Glutamatergic neuron (in vitro differentiated cells): Measurements from ENCODE around the gene ASB4. TPM values are rescaled to one million over a fixed set of nuclear protein-coding genes. Genes with fewer than 3 reads are reported as not detected.

Experiments used
- DNase-seq: peaks from one replicate; pipeline ENCODE4 v3.0.0; 2022
- H3K27ac Mint-ChIP-seq: one replicate; pipeline ENCODE4 v1.8.0; 2020; ENCODE audit warnings: mild to moderate bottlenecking, mixed read lengths, inconsistent platforms; ENCODE audit not compliant: unreplicated experiment
- H3K27me3 Mint-ChIP-seq: one replicate; pipeline ENCODE4 v1.8.0; 2020; ENCODE audit warnings: mild to moderate bottlenecking, moderate library complexity, mixed read lengths, inconsistent platforms; ENCODE audit not compliant: unreplicated experiment
- H3K36me3 Mint-ChIP-seq: one replicate; pipeline ENCODE4 v1.8.0; 2020; ENCODE audit warnings: mild to moderate bottlenecking, mixed read lengths, inconsistent platforms; ENCODE audit not compliant: unreplicated experiment
- H3K4me1 Mint-ChIP-seq: one replicate; pipeline ENCODE4 v1.8.0; 2020; ENCODE audit warnings: mild to moderate bottlenecking, low read depth, mixed read lengths, inconsistent platforms; ENCODE audit not compliant: unreplicated experiment
- H3K4me3 Mint-ChIP-seq: one replicate; pipeline ENCODE4 v1.8.0; 2020; ENCODE audit warnings: mild to moderate bottlenecking, mixed read lengths, inconsistent platforms; ENCODE audit not compliant: unreplicated experiment
- H3K9me3 Mint-ChIP-seq: one replicate; pipeline ENCODE4 v1.8.0; 2020; ENCODE audit warnings: mild to moderate bottlenecking, moderate library complexity, mixed read lengths, inconsistent platforms; ENCODE audit not compliant: unreplicated experiment
- CTCF ChIP-seq: fragments of 200-600 bp; sonication (generic); IDR thresholded peaks from one replicate; pipeline ENCODE4 v1.5.0; 2021; ENCODE audit not compliant: partially characterized antibody, unreplicated experiment
- total RNA-seq: library from RNA; stranded (reverse); fragmentation: NEBNext Ultra II Directional; extraction: Animal tissue kit (Norgen Biotek cat#: 25700); gene quantifications from one replicate; pipeline ENCODE4 v1.2.1, GENCODE V29; 2021; ENCODE audit not compliant: unreplicated experiment

The ASB4 gene
- total RNA-seq, 1 donor from 2014 or later, result not detected

- peak; percentile 63 for DNase-seq
Observed at GRCh38 chr7:95476904-95477594, 8.7 kb upstream of the ASB4 start.

GRCh38 chr7:95478272-95479037 is 7.3 kb upstream of the ASB4 start:
- TF ChIP-seq CTCF, result no peak
- Mint-ChIP-seq H3K4me1 (peaks cover 52% of the 10 kb centered on the region), H3K4me3 (no peak overlapping the region), H3K9me3 (peaks cover 2% of the 10 kb centered on the region), H3K27ac (peak overlapping the region; percentile 71), H3K36me3 (no peaks in the 10 kb centered on the region), H3K27me3 (no peaks in the 10 kb centered on the region)
- DNase-seq, result no peak

More at GRCh38 chr7:95476904-95477594, 8.7 kb upstream of the ASB4 start:
- Mint-ChIP-seq H3K27ac (peak overlapping the region; percentile 82), H3K4me3 (no peak overlapping the region), H3K36me3 (no peaks in the 10 kb centered on the region), H3K27me3 (no peaks in the 10 kb centered on the region), H3K9me3 (peaks cover 2% of the 10 kb centered on the region), H3K4me1 (peaks cover 59% of the 10 kb centered on the region)
- peak; percentile 75 for TF ChIP-seq CTCF

DNA sequence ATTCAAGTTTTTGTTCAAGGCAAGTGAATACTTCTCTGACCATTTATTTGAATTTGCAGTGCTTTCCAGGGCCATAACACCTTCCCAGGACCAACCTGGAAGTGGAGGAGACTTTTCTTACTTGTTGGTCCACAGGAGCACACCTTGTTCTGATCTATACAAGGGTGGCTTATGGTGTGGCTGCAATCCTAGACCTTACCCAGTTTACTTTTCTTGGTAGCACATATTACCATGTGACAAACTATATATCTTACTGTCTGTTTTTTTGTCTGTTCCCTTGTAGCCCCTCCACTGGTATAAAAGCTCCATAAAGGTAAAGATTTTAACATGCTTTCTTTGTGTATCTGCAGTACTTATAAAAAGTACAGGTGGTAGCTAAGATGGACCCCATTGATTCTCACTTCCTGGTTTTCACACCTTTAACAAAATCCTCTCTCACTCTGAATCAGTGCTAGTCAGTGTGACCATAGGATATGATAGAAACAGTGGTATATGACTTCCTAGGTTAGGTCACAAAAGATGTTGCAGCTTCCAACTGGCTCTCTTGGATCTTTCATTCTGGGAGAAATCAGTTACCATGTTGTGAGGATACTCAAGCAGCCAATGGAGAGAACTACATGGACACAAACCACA is 5.6 kb upstream of the ASB4 start:
- no peaks in the 10 kb centered on the region for H3K27me3 Mint-ChIP-seq
- no peak for TF ChIP-seq CTCF
- H3K36me3 Mint-ChIP-seq, result no peaks in the 10 kb centered on the region
- H3K4me1 Mint-ChIP-seq, result peaks cover 46% of the 10 kb centered on the region
- H3K4me3 Mint-ChIP-seq, result no peak overlapping the region
- H3K27ac Mint-ChIP-seq, result peak overlapping the region; percentile 33
- DNase-seq, result no peak
- H3K9me3 Mint-ChIP-seq, result peaks cover 2% of the 10 kb centered on the region

GRCh38 chr7:95481271-95482165 is 4.2 kb upstream of the ASB4 start:
- H3K27ac Mint-ChIP-seq, result peak overlapping the region; percentile 93
- H3K4me3 Mint-ChIP-seq, result peak overlapping the region; percentile 46
- no peaks in the 10 kb centered on the region for H3K27me3 Mint-ChIP-seq
- no peaks in the 10 kb centered on the region for H3K36me3 Mint-ChIP-seq
- H3K9me3 Mint-ChIP-seq, result peaks cover 2% of the 10 kb centered on the region
- no peak for TF ChIP-seq CTCF
- peaks cover 43% of the 10 kb centered on the region for H3K4me1 Mint-ChIP-seq
- peak; percentile 47 for DNase-seq
